ENCODE data around the gene INPP5D. TPM values are rescaled to one million over a fixed set of nuclear protein-coding genes. Genes with fewer than 3 reads are reported as not detected.

The INPP5D gene
- total and polyA plus RNA-seq, 12 donors = 3.4 to 29.4 (median 14.3) TPM

- Histone ChIP-seq H3K4me1 (replicated peaks in 1 of 2) (no peaks in the 10 kb centered on the region), H3K27me3 (no peaks in the 10 kb centered on the region), H3K9me3 (replicated peaks in 1 of 3) (no peaks in the 10 kb centered on the region), H3K4me3 (no peak overlapping the region), H3K27ac (no peak overlapping the region), H3K36me3 (replicated peaks in 1 of 2) (no peaks in the 10 kb centered on the region)
- peak in 1 of 7 donors; percentile 23 for DNase-seq
- TF ChIP-seq POLR2A (IDR thresholded peaks at IDR 0.05) = no peak
- no peak for TF ChIP-seq CTCF (IDR thresholded peaks at IDR 0.05)
- intact Hi-C loops (cut with DNase I) = no loop called here
- 69 to 74% (median 73%) methylated on average over 8 of the region's 8 CpGs for WGBS, 4 donors
These were observed 157.8 kb downstream of the INPP5D start for GRCh38 chr2:233217892-233218377.

GRCh38 chr2:233218836-233219235 is 158.7 kb downstream of the INPP5D start:
- Histone ChIP-seq H3K36me3 (replicated peaks in 1 of 2) (no peaks in the 10 kb centered on the region), H3K4me1 (replicated peaks in 1 of 2) (no peaks in the 10 kb centered on the region), H3K9me3 (replicated peaks in 1 of 3) (no peaks in the 10 kb centered on the region), H3K27ac (no peak overlapping the region), H3K4me3 (no peak overlapping the region), H3K27me3 (no peaks in the 10 kb centered on the region)
- intact Hi-C loops (cut with DNase I) = no loop called here
- 93 to 98% (median 95%) methylated on average over 6 of the region's 6 CpGs for WGBS, 4 donors
- TF ChIP-seq CTCF (IDR thresholded peaks at IDR 0.05) (no peak), POLR2A (IDR thresholded peaks at IDR 0.05) (no peak)
- DNase-seq = no peak

GRCh38 chr2:233219848-233220247 is 159.7 kb downstream of the INPP5D start:
- Histone ChIP-seq H3K4me3 (no peak overlapping the region), H3K27me3 (no peaks in the 10 kb centered on the region), H3K9me3 (replicated peaks in 1 of 3) (no peaks in the 10 kb centered on the region), H3K4me1 (replicated peaks in 1 of 2) (no peaks in the 10 kb centered on the region), H3K27ac (no peak overlapping the region), H3K36me3 (replicated peaks in 1 of 2) (no peaks in the 10 kb centered on the region)
- 79 to 97% (median 90%) methylated on average over 1 of the region's 1 CpG for WGBS, 4 donors
- intact Hi-C loops (cut with DNase I) = no loop called here
- no peak for DNase-seq
- no peak for TF ChIP-seq POLR2A (IDR thresholded peaks at IDR 0.05)
- TF ChIP-seq CTCF (IDR thresholded peaks at IDR 0.05) = no peak

- H3K4me3 ChIP-seq = no peak overlapping the region
- DNase-seq = no peak
- WGBS, 4 donors = 51 to 73% (median 58%) methylated on average over 2 of the region's 2 CpGs
- no peaks in the 10 kb centered on the region for H3K4me1 ChIP-seq (replicated peaks in 1 of 2)
- no peaks in the 10 kb centered on the region for H3K27me3 ChIP-seq
- no peak overlapping the region for H3K27ac ChIP-seq
- H3K9me3 ChIP-seq (replicated peaks in 1 of 3) = no peaks in the 10 kb centered on the region
- TF ChIP-seq POLR2A (IDR thresholded peaks at IDR 0.05) = no peak
- no peak for TF ChIP-seq CTCF (IDR thresholded peaks at IDR 0.05)
- intact Hi-C loops (cut with DNase I) = no loop called here
- no peaks in the 10 kb centered on the region for H3K36me3 ChIP-seq (replicated peaks in 1 of 2)
These were observed 161.4 kb downstream of the INPP5D start for GRCh38 chr2:233221378-233222063.
